Superior temporal gyrus (tissue), 1 donor: ENCODE measurements around the gene JPH2.
"Not testable (repeated sequence)": the region's sequence is repeated elsewhere in the genome, so short reads cannot be mapped to it uniquely, and the experiment has no call there.

Experiments
- DNase-seq: peaks from one replicate; pipeline ENCODE4 v3.0.0-alpha.2; 2016; ENCODE audit errors: extremely low spot score

The JPH2 gene

DNA sequence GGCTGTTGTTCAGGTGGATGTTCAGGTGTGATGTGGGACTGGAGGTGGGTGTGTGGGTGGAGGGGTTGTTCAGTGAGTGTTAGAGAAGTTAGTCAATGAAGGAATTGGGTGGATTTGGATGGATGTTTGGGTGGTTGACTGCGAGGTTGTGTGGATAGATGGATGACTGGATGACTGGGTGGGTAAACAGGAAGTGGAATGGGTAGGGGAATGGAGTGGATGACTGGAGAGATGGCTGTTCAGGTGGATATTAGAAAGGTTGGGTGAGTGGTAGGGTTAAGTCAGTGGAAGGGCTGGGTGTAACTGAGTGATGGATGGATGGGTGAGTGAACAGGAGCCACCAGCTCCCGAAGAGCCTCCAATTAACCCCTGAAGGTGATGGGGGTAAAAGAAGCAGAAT, 27.9 kb downstream of the JPH2 start:
- DNase-seq, result no peak

DNA sequence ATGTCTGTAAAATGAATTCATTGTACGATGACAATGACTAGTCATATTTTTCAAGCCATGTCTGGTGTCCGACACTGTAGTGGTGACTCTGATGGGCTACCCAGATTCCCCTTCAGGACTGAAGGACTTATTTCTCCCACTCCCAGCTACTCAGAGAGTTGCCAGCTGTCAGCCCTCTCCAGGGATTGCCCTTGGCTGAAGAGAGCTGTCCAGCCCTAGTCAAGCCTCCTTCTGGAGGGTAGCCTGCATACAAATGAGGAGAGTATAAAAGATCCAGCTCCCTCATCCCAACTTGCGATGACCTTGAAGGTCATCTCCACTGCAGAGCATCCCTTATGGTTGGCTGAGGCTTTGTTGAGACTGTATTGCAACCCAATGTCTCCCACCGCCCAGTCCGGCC, 29.9 kb downstream of the JPH2 start:
- DNase-seq, result no peak

DNA sequence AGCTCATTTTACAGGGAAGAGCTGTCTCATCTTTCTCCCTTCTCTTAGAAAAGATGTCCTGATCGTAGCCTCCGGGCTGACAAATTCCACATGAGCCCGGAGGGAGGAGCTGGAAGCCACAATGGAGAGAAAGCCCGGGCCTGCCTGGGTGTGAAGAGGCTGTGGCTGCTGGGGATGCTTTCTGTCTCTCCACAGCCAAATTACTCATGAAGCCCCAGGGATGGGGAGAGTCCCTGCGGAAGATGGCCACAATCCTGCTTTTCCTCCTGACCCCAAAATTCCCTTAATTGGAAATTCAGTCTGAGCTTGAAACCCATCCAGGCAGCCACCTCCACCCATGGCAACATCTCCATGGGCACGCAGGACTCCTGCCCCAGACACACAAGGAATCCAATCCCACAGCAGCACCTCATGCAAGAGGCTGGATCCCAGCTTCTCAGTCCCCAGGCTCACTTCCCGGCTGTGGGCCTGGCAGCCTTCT, 32.4 kb downstream of the JPH2 start:
- DNase-seq, result no peak

DNA sequence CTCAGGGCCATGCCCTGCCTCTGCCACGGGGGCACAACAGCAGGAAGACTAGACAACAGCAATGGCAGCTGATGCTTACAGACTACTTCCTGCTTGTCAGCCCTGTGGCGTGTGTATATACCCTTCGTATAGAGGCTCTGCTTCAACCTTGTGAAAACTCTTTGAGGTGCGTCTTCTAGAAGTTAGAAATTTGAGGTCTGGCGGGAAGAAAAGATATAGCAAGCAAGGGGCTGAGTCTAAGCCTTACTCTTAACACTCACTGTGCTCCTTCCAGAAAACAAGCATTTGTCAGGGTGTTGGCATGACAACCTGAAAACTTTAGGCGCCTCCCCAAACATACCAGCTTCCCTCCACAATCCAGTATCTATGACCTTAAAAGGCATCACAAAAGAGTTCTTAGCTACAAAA, 33.3 kb downstream of the JPH2 start:
- no peak for DNase-seq

DNA sequence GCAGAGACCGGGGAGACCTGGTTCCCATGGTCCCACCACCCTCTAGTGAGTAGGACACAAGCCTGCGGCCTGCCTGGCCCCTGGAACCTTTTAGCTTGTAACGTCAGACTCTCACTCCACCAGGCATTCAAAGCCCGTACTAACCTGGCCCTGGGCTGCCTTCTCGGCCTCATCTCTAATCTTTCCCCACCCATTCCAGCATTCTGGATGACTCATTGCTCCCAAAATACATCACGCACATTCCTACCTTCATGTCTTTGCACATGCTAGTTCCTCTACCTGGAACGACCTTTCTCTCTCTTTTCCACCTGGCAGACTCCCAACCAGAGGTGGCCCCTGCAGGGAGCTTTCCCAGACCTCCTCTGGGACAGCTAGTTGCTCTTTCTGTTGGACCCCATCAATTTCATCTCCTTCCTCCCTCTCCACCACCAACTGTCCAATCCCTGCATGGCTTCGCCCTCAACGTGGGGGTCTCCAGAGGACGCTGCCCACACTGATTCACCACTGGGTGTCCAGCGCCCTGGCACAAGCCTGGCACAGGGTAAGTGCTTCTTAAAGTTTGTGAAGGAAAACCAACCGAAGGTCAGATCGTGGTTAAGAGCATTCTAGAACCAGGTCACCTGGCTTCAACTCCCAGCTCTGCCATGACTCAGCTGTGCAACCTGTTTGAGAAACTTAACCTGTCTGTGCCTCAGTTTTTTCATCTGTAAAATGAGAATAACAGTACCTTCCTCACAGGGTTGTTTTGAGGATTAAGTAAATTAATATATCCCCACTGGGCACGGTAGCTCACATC, 35.2 kb downstream of the JPH2 start:
- no peak for DNase-seq

DNA sequence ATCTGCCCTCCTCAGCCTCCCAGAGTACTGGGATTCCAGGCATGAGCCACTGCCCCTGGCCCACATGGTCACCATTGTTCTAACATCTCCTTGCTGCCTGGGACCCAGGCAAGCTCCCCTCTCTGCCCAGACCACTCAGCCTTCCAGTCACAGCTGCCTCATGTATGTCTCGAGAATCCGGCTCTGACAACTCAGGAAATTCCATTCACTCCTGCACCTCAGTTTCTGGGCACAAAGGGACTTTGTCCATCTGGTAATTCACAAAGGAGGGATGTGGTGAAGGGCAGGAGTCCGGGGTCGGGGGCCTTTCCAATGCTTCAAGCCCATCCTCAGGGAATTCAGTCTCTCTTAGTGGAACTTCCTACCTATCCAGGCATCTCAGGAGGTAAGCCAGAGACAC, 40.7 kb downstream of the JPH2 start:
- DNase-seq, result no peak

DNA sequence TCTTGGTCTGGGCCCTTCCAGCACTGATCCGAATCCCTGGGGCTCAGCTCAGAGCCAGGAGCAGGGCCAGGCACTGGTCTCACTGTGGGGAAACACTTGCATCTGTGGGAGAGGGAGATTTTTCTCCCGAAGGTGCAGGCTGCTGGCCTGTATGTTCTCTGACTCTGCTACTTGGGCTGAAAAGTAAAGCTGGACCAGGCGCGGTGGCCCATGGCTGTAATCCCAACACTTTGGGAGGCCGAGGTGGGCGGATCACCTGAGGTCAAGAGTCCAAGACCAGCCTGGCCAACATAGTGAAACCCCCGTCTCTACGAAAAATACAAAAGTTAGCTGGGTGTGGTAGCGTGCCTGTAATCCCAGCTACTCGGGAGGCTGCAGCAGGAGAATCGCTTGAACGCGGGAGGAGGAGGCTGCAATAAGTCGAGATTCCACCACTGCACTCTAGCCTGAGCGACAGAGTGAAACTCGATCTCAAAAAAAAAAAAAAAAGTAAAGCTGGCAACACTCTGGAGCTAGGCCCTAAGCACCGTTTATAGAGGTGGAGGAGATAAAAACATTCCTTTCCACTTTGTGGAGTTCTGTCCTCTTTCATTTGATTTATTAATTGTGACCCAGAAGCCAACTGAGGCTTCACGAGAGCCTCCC, 41.7 kb downstream of the JPH2 start:
- no peak for DNase-seq

DNA sequence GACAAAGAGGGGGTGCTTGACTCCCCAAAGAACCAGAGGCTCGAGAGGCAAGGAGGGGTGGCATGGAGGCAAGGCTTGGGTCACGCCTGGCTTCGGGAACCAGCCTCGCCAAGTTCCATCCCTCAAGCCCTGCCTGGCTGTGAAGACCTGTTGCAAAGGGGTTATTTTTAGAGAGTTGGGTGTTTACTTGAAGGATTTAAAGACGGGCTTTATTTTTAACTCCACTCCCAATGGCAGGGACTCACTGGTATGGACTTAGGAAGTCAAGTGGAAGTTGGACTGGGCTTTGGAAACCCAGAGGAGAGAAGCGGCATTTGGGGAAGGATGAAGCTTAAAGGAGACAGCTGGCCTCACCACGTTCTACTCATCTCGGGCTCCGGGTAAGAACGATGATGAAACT, 43.1 kb downstream of the JPH2 start:
- DNase-seq, result no peak

DNA sequence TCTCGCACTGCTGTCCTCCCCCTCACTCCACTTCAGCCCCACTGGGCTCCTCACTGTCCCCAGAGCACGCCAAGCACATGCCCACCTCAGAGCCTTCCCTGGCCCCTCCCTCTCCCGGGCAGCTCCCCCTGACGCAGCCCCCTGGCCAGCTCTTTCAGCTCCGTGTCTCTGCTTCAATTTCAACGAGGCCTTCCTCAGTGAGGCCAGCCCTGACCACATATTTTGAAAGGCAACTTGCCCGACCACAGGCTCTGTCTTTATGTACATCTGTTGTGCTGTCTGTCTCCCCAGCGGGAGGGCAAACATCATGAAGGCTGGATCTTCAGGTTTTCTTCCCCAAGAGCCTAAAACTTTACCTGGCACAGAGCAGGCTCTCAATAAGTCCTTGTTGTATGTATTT, 44.6 kb downstream of the JPH2 start:
- DNase-seq, result no peak

DNA sequence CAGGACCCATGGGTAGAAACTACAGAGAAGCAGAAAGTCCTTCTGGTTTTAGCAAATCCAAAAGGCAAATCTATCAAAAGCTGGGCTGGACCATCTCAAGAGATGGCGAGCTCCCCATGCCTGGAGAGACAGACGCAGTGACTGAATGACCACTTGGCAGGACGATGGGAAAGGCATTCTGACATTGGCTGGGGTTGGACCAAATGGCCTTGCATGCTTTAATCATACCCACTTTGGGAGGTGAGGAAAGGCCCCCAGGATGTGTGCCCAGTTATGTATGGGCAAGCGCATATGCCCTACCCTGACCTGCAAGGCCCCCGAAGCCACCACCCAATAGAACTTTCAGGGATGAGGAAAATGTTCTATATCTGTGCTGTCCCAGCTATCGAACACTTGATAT, 45.1 kb downstream of the JPH2 start:
- DNase-seq, result no peak

DNA sequence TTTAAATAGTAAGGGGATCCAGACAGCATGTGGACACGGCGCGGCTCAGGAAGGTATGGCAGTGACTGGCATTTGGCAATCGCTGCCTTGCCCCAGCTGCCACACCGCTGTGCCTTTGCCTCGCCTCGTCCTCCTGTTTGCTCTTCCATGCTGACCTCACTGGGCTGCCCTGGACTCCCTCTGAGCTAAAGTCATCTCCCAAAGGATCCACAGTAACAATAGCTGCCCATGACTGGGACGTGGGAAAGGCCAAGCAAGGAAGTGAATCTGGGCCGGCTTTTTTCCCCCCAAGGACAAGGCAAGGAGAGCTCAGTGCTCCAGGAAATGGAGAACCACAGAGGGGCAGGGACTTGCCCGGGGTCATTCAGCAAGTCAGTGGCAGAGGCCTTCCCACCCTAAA, 48.1 kb downstream of the JPH2 start:
- no peak for DNase-seq

DNA sequence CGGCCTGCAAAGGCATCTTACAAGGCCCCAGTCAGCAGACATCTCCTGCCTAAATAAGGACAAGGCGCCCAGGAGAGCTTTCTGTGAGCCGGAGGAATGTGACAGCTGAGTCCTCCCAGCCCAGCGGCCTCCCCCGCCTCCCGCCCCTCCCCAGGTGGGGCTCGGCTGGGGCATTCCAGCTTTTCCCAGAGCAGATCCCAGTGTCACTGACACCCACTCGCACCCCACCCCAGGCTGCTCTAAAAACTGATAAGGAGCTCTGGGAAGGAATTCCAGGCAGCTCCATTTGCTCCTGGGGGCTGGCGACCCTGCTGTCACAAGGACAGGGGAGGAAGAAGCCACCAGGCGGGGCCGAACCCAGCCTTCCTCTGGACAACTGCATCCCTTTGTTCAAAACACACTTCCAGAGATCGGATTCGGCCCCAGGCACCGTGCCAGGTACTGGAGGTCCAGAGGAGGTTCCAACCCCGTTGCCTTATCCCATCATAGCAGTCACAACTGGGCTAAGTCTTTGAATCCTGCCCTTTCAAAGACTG, 49.7 kb downstream of the JPH2 start:
- DNase-seq, result no peak

DNA sequence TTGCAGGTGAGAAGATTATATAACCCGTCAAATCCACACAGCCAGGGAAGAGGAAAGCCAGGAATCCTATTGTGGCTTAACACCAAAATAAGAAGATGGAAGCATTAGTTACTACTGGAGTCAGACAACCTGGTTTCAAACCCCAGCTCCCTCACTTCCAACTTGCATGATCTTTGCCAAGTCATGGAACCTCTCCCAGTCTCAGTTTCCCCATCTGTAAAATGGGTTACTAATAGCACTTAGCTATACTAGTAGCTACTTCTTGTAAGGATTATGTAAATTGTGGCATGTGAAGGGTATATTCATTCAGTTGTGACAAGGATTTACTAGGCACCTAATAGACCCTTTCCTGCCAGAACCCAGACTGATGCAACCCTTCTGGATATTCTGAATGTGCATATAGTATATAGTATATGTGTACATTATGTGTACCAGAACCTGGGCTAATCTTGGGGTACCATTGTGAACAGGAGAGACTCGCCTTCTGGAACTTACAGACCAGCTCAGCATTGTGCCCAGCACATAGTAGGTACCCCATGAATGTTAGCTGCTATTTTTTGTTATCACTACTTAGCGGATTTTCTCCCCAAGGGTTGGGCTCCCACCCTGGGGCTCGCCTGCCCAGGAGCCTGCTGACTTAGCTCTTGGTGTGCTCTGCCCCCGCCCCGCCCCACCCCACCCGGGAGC, 50.3 kb downstream of the JPH2 start:
- no peak for DNase-seq

DNA sequence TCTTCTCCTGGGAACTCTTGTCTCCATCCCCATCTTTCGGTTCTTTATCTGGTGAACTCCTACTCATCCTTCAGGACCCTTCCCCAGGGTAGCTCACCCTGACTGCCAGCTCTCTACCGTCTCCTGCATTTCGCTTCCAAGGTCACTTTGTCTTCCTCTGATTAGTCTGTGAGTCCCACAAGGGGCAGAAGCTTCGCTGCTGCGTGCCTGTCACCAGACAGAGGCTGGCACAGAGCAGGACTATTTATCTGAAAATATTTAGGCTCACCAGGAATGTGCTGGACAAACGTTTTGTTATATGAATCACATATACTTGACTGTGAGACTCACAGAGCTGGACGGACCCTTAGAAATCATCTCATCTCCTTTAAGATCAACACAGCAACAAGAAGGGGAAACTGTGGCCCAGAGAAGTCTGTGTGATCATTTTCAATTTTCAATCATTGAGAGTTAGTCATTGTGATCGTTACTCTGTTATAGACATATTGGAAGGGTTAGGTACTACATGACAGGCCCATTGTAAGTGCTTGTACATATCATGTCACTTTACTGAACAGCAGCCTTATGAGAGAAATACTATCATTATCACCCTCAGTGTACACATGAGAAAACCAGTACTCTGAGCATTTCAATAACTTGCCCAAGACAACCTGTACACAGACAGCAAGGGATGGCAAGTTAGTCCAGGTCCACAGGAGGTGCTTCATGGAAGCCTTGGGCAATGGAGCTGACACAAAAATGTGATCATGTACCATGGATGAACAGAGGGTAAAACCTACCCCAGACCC, 51.4 kb downstream of the JPH2 start:
- DNase-seq, result no peak

DNA sequence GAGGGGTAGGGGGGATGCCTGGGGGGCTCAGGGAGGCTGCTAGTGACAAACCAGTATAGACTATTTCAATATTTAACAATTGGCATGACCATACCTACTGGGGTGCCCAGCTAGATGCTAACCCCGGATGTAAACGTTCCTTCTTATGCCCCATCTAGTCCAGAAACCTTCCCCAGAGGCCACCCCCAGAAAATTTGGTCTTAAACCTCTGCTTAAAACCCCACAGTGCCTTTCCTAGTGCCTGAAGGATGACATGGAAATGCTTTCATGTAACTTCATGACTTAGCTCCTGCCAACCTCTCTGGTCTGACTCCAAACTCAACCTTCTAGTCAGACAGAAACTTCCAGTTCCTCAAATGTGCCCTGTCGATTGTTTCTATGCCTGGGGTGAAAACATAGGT, 52.0 kb downstream of the JPH2 start:
- DNase-seq, result no peak

DNA sequence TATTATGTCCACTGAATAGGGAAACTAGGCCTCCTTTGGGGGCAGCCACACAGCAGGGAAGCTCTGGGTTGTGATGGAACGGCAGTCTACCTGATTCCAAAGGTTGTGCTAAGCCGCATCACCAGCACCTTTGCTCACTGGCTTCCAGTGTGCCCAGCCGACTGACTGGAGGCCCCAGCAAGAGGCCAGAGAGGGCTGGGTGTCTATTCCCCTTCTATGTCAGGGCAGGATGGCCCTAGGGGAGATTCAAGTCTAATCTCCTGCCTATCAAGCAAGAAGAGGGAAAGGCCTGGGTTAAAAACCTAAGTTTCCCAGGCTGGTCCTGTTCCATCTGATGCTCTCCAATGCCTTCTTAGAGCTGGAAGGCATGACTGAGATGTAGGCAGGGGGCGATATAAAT, 53.6 kb downstream of the JPH2 start:
- DNase-seq, result no peak

DNA sequence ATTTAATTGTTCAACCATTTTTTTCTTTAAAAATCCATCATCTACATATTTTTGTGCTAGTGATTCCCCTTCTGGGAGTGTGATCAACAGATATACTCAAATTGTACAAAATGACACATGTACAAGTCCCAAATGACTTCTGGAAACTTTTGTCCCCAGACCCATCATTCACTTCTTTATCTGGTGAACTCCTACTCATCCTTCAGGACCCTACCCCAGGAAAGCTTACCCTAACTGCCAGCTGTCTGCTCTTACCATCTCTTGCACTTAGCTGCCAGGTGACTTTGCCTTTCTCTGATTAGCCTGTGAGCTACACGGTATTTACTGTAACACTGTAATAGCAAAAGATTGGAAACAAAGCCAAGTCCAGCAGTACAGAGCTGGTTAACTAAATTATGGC, 55.3 kb downstream of the JPH2 start:
- DNase-seq, result no peak

DNA sequence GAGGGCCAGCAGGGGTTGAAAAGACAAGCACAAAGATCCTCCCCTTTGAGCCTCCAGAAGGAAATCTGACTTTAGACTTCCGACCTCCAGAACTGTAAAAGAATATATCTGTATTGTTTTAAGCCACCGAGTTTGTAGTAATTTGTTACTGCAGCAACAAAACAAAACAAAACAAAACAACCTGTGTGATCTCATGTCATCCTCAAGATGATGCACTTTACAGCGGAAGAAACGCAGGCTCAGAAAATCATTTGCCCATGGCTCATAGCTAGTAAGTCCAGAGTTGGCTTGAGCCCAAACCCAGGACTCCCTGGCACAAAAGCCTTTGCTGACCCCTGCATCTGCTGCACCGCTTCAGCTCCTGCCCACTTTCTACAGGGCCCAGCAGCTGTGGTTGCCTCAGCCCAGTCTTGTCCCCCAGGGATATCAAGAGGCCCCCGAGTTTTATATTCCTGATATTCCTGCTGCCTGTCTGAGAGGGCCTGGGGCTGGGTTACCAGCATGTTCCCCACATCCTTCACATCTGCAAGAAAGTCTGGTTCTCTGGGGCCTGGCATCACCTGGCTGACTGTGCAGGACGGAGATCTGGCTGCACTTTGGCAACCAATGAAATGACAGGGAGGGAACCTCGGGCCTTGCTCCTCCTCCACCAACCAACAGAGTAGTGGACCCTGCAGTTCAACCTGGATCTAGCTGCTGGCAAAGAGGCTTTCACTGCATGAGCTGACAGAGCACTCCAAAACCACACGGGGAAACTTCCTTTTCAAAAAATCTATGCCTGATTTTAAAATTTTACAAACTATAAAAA, 56.9 kb downstream of the JPH2 start:
- no peak for DNase-seq

DNA sequence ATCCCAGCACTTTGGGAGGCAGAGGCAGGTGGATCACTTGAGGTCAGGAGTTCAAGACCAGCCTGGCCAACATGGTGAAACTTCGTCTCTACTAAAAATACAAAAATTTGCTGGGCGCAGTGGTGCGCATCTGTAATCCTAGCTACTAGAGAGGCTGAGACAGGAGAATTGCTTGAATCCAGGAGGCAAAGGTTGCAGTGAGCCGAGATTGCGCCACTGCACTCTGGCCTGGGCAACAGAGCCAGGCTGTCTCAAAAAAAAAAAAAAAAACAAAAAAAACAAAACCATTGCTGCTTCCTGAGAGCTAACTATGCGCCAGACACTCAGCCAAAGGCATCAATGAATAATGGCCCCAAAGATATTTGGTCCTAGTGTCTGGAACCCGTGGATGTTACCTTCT, 57.7 kb downstream of the JPH2 start:
- DNase-seq, result not testable (repeated sequence)

DNA sequence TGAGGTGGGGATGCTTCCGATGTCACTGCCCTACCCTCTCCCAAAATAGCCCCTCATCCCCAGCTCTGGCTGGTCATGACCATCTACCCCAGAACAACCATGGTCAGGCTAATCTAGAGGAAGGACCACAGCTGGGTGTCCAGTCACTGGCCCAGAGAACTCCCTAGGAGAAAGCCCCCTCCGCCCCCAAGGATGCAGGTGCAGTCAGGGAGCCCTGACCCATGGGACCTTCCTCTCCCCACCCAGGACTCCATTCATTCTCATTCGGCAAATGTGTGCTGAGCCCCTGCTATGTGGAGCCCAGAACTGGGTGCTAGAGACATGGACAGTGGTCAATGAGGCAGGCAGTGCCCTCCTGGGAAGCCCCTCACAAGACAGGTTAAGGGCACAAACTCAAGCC, 60.5 kb downstream of the JPH2 start:
- no peak for DNase-seq
